ENCODE results near the gene AFTPH.

- TF ChIP-seq CTCF (IDR thresholded peaks at IDR 0.05) (no peak), POLR2A (IDR thresholded peaks at IDR 0.05) (no peak)
These were observed 42.5 kb upstream of the AFTPH start for GRCh38 chr2:64481665-64482064.

All from testis (tissue), 2 donors.